CD8-positive, alpha-beta memory T cell (primary cell): ENCODE data around the gene CRADD. TPM values are rescaled to one million over a fixed set of nuclear protein-coding genes. Genes with fewer than 3 reads are reported as not detected.
A peak's percentile ranks its signal among the peaks of the same experiment; 100 is the strongest.

ENCODE experiments used
- CTCF ChIA-PET: fragments of 350-600 bp; sonication (Branson Sonifier 250); formaldehyde crosslinking; loops from one replicate; lab custom pipeline; 2021; ENCODE audit warnings: antibody characterized with exemption; lab: Charles Lee
- POLR2A ChIA-PET: fragments of 350-600 bp; sonication (Branson Sonifier 250); formaldehyde crosslinking; loops from one replicate; lab custom pipeline; 2021; ENCODE audit warnings: antibody characterized with exemption; lab: Charles Lee
- DNase-seq, 5 donors: peaks; one replicate each; pipeline versions ENCODE4 v3.0.0 to v3.0.0-alpha.2; 2020 to 2022; ENCODE audit warnings: mixed read lengths in 1 of 5
- H3K27ac ChIP-seq: one replicate; pipeline ENCODE4 v1.7.0; 2013; ENCODE audit warnings: low read depth, mild to moderate bottlenecking, low read length, moderate library complexity
- H3K27me3 ChIP-seq: 2 replicates; pipeline ENCODE4 v1.7.0; 2013; ENCODE audit warnings: low read length, mild to moderate bottlenecking; ENCODE audit not compliant: insufficient read depth, poor library complexity, severe bottlenecking
- H3K36me3 ChIP-seq: 2 replicates; pipeline ENCODE4 v1.7.0; 2013; ENCODE audit warnings: mild to moderate bottlenecking, low read length, moderate library complexity; ENCODE audit not compliant: insufficient read depth
- H3K4me1 ChIP-seq: 2 replicates; pipeline ENCODE4 v1.7.0; 2013; ENCODE audit warnings: mild to moderate bottlenecking, low read length, moderate library complexity; ENCODE audit not compliant: insufficient read depth
- H3K4me3 ChIP-seq: 2 replicates; pipeline ENCODE4 v1.7.0; 2013; ENCODE audit warnings: mild to moderate bottlenecking, low read length
- H3K9me3 ChIP-seq: 2 replicates; pipeline ENCODE4 v1.7.0; 2013; ENCODE audit warnings: mild to moderate bottlenecking, low read length
- H3K27ac Mint-ChIP-seq, 8 donors: one replicate each; pipeline ENCODE4 v1.8.0; 2020 to 2021; ENCODE audit warnings: mixed read lengths in 8 of 8, mild to moderate bottlenecking in 6 of 8, inconsistent platforms in 3 of 8, moderate library complexity in 3 of 8
- H3K27me3 Mint-ChIP-seq, 2 donors: one replicate each; pipeline ENCODE4 v1.8.0; 2020 to 2021; ENCODE audit warnings: mixed read lengths in 2 of 2, mild to moderate bottlenecking in 1 of 2, moderate library complexity in 1 of 2
- H3K36me3 Mint-ChIP-seq, 3 donors: one replicate each; pipeline ENCODE4 v1.8.0; 2020 to 2021; ENCODE audit warnings: mixed read lengths in 3 of 3, inconsistent platforms in 1 of 3, mild to moderate bottlenecking in 1 of 3
- H3K4me1 Mint-ChIP-seq, 3 donors: one replicate each; pipeline ENCODE4 v1.8.0; 2020 to 2021; ENCODE audit warnings: mixed read lengths in 3 of 3, inconsistent platforms in 1 of 3, mild to moderate bottlenecking in 1 of 3
- H3K4me3 Mint-ChIP-seq, 7 donors: one replicate each; pipeline ENCODE4 v1.8.0; 2020 to 2021; ENCODE audit warnings: mixed read lengths in 7 of 7, mild to moderate bottlenecking in 6 of 7, moderate library complexity in 4 of 7, inconsistent platforms in 2 of 7
- H3K9me3 Mint-ChIP-seq, 5 donors: one replicate each; pipeline ENCODE4 v1.8.0; 2020 to 2022; ENCODE audit warnings: mixed read lengths in 5 of 5, mild to moderate bottlenecking in 3 of 5, moderate library complexity in 2 of 5, inconsistent platforms in 1 of 5
- polyA plus RNA-seq: library from polyadenylated mRNA; unstranded; fragments of 300-500 nt; fragmentation: Illumina TruSeq; gene quantifications from one replicate; pipeline ENCODE4 v1.2.3, GENCODE V29; 2021
- total RNA-seq, 2 experiments: library from RNA; stranded (reverse); gene quantifications; one replicate each; pipeline ENCODE4 v1.2.3, GENCODE V29; 2021

Gene CRADD
- total and polyA plus RNA-seq, 3 experiments from 2014 or later, result 8.6 to 13.2 (median 11.7) TPM

DNA sequence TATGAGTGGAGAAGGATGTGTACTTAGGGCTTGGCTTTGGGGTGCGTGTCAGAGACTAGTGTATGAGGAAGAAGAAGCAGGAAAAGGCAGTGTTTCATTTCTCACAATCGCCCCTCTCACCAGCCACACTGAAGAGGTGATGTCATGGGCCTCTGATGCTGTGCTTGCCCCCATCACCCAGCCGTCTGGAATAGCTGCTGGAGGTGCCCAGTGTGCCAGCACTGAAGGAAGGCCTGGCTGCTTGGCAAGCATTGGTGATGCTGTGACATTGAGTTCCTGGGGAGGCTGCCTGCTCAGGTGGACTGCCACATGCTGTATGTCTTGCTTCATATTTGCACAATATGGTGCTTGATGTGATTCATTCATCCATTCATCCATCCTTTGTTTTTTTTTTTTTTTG, 56.2 kb downstream of the CRADD start:
- no peak overlapping the region for H3K27ac Mint-ChIP-seq
- Histone ChIP-seq H3K9me3 (no peaks in the 10 kb centered on the region), H3K4me1 (peaks cover under 1% of the 10 kb centered on the region), H3K36me3 (no peaks in the 10 kb centered on the region), H3K27me3 (no peaks in the 10 kb centered on the region), H3K4me3 (no peak overlapping the region), H3K27ac (no peak overlapping the region)
- no peak for DNase-seq
- H3K9me3 Mint-ChIP-seq, result no peaks in the 10 kb centered on the region
- ChIA-PET CTCF (no interaction called here), POLR2A (no interaction called here)
- H3K36me3 Mint-ChIP-seq, result peaks cover 4 to 7% (median 4%) of the 10 kb centered on the region in 3 donors
- no peaks in the 10 kb centered on the region for H3K27me3 Mint-ChIP-seq
- H3K4me3 Mint-ChIP-seq, result no peak overlapping the region
- peaks cover 0 to 7% (median 6%) of the 10 kb centered on the region in 3 donors for H3K4me1 Mint-ChIP-seq

DNA sequence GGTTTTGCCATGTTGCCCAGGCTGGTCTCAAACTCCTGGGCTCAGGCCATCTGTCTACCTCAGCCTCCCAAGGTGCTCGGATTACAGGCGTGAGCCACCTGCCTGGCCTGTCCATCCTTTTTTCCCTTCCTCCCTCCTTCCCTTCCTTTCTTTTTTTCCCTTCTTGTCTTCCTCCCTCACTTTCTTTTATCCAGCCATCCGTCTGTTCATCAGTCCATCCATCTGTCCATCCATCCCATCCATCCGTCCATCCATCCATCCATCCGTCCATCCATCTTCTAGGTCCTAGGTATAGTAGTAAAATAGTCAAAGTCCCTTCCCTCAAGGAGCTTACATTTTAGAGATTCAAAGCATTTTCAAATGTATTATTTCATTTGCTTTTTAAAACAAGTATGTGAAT, 56.8 kb downstream of the CRADD start:
- CTCF ChIA-PET, result no interaction called here
- POLR2A ChIA-PET, result no interaction called here
- Histone ChIP-seq H3K36me3 (no peaks in the 10 kb centered on the region), H3K4me1 (peaks cover 7% of the 10 kb centered on the region), H3K4me3 (no peak overlapping the region), H3K27me3 (no peaks in the 10 kb centered on the region), H3K9me3 (no peaks in the 10 kb centered on the region), H3K27ac (no peak overlapping the region)
- no peak overlapping the region for H3K4me3 Mint-ChIP-seq
- no peaks in the 10 kb centered on the region for H3K9me3 Mint-ChIP-seq
- H3K36me3 Mint-ChIP-seq, result peaks cover 4 to 7% (median 4%) of the 10 kb centered on the region in 3 donors
- no peak for DNase-seq
- H3K27ac Mint-ChIP-seq, result no peak overlapping the region
- H3K27me3 Mint-ChIP-seq, result peaks cover 0 to 2% of the 10 kb centered on the region in 2 donors
- peaks cover 2 to 11% (median 10%) of the 10 kb centered on the region in 3 donors for H3K4me1 Mint-ChIP-seq

DNA sequence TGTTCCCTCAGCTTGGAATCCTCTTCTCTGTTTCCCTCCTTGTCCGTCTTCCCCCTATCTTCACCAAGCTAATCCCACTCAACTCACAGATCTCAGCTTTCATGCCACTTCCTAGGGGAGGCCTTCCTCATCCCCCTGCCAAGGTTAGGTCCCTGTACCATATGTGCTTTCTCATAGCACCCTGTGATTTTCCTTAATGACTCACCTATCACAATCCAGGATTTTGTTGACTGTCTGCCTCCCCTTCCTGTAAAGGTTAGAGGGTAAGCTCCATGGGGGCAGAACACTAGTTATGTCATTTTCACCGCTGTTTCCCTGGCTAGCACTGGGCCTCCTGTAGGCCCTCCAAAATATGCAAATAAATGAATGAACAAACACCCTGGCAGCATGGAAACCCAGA, 57.6 kb downstream of the CRADD start:
- H3K4me1 ChIP-seq, result peaks cover 7% of the 10 kb centered on the region
- no peak overlapping the region for H3K4me3 Mint-ChIP-seq
- ChIA-PET CTCF (interaction anchor here (1.6 kb wide), 1 partner anchor 367 kb away, joined by 3 read pairs; no protein-coding TSS in a partner anchor), POLR2A (no interaction called here)
- H3K36me3 Mint-ChIP-seq, result peaks cover 4 to 7% (median 4%) of the 10 kb centered on the region in 3 donors
- DNase-seq, result no peak
- H3K27ac Mint-ChIP-seq, result no peak overlapping the region
- no peak overlapping the region for H3K4me3 ChIP-seq
- H3K27ac ChIP-seq, result no peak overlapping the region
- H3K27me3 ChIP-seq, result no peaks in the 10 kb centered on the region
- H3K4me1 Mint-ChIP-seq, result peaks cover 2 to 14% (median 10%) of the 10 kb centered on the region in 3 donors
- H3K9me3 ChIP-seq, result no peaks in the 10 kb centered on the region
- H3K27me3 Mint-ChIP-seq, result peaks cover 0 to 2% of the 10 kb centered on the region in 2 donors
- no peaks in the 10 kb centered on the region for H3K36me3 ChIP-seq
- H3K9me3 Mint-ChIP-seq, result no peaks in the 10 kb centered on the region

DNA sequence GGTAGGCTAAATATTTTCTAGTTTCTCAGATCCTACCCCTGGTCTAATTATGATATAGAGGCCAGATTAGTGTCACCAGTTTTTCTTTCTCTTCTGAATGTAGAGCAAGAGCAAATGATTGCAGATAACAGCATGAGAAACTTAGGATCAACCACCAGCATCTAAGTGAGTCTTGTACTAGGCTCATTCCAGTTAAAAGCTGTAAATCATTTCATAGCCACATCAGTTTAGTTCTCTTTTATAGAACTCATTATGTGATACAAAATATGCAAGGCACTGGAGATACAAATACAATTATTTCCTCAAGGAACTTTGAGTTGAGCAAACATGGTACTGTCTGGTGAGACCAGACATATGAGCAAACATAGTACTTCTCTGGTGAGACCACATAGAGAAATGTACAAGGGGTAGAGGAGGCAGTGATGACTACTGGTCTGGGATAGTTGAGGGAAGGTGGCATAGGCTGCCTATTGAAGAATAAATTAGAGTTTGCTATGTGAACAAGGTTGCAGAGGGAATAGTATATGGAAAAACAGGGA, 59.5 kb downstream of the CRADD start:
- no peak overlapping the region for H3K4me3 ChIP-seq
- ChIA-PET CTCF (no interaction called here), POLR2A (no interaction called here)
- no peak overlapping the region for H3K27ac Mint-ChIP-seq
- peaks cover 10 to 23% (median 19%) of the 10 kb centered on the region in 3 donors for H3K4me1 Mint-ChIP-seq
- H3K27me3 Mint-ChIP-seq, result peaks cover 0 to 2% of the 10 kb centered on the region in 2 donors
- no peak overlapping the region for H3K27ac ChIP-seq
- H3K36me3 ChIP-seq, result no peaks in the 10 kb centered on the region
- H3K4me3 Mint-ChIP-seq, result no peak overlapping the region
- H3K36me3 Mint-ChIP-seq, result peaks cover 4 to 7% (median 4%) of the 10 kb centered on the region in 3 donors
- DNase-seq, result no peak
- no peaks in the 10 kb centered on the region for H3K9me3 ChIP-seq
- H3K27me3 ChIP-seq, result no peaks in the 10 kb centered on the region
- peaks cover 17% of the 10 kb centered on the region for H3K4me1 ChIP-seq
- H3K9me3 Mint-ChIP-seq, result no peaks in the 10 kb centered on the region

DNA sequence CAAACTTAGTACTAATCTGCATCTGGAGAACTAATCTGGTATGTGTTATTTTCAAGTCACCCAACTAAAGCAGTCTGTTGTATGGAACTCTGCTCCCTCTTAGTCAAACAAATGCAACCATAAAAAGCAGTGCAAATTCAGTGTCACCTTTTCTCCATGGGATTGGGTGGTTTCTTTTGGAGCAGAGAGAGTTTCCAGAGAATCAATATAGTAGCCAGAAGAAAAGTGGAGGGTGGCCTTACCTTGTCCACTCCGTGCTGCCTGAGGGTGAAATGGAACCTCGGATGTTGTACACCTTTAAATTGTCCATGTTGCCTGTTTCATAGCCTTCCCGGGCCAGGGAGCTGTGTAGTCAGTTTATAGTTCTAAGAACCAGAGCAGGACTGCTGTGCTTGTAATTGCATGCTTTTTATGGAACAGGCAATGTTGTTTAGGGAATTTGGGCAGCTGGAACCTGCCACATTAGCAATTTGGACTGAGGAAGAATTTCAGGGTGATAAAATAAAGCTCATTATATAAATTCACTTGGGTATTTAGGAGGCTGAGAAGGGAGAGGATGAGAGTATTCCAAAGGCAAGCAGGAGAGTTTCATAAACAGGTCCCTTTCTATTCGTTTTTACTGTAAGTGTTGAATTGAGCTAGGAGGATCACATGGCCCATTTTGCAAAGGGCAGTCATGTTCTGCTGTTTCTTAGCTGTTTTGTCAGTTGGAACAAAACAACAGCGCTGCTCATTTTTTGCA, 60.5 kb downstream of the CRADD start:
- no peaks in the 10 kb centered on the region for H3K9me3 ChIP-seq
- H3K4me1 ChIP-seq, result peaks cover 21% of the 10 kb centered on the region
- H3K4me3 ChIP-seq, result no peak overlapping the region
- no peaks in the 10 kb centered on the region for H3K9me3 Mint-ChIP-seq
- CTCF ChIA-PET, result interaction anchor here (0.6 kb wide), 1 partner anchor 169 kb away, joined by 3 read pairs; no protein-coding TSS in a partner anchor
- no peaks in the 10 kb centered on the region for H3K27me3 ChIP-seq
- peak overlapping the region; percentile 44 for H3K27ac ChIP-seq
- H3K36me3 ChIP-seq, result no peaks in the 10 kb centered on the region
- peaks cover 0 to 2% of the 10 kb centered on the region in 2 donors for H3K27me3 Mint-ChIP-seq
- peaks cover 15 to 29% (median 27%) of the 10 kb centered on the region in 3 donors for H3K4me1 Mint-ChIP-seq
- DNase-seq, result no peak
- POLR2A ChIA-PET, result interaction anchor here (0.6 kb wide), 1 partner anchor 232 kb away, joined by 3 read pairs; no protein-coding TSS in a partner anchor
- H3K4me3 Mint-ChIP-seq, result peak overlapping the region in 1 of 7 donors; percentile 18
- peaks cover 4 to 9% (median 7%) of the 10 kb centered on the region in 3 donors for H3K36me3 Mint-ChIP-seq
- H3K27ac Mint-ChIP-seq, result no peak overlapping the region

DNA sequence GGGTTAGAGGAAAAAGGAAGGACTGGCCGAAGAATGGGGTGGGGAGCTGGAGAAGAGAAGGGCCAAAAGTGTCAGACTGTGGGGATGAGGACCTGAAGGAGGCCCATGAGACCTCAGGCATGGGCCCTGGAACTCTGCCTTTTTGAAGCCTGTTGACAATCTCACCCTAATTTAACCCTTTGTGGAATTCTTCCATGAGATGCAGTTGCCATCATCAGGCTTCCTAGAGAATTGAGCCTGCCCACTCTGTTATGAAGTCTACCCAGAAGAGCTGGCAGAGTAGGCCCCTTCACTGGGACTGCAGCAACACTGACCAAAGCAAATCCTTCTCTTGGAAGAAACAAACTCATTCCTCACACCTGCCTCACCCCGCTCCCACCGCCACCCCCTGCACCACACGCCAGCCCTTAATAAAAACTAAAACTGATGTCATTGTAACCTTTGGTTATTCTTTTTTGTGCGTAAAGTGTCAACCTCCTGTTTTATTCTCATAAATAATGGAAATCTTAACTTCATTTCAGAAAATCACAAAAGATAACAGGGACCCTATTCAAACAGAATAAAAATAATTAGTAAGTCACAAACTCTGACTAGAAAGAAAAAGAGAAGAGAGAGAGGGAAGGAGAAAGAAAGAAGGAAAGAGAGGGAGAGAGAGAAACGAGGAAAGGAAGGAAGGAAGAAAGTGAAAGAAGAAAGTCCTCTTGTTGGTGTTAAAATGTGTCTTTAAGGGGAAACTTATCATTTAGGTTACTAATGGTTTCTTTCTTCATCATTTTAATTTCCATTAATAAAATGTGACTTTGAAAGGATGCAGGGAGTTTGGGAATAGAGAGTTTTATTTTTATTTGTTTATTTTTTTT, 61.3 kb downstream of the CRADD start:
- Histone ChIP-seq H3K9me3 (no peaks in the 10 kb centered on the region), H3K36me3 (no peaks in the 10 kb centered on the region), H3K4me3 (no peak overlapping the region), H3K27me3 (no peaks in the 10 kb centered on the region), H3K4me1 (peaks cover 29% of the 10 kb centered on the region), H3K27ac (peak overlapping the region; percentile 44)
- Mint-ChIP-seq H3K4me3 (peak overlapping the region in 1 of 7 donors; percentile 18), H3K4me1 (peaks cover 22 to 37% (median 35%) of the 10 kb centered on the region in 3 donors), H3K27ac (peak overlapping the region in 2 of 8 donors; percentile 18 to 30), H3K27me3 (peaks cover 0 to 2% of the 10 kb centered on the region in 2 donors), H3K36me3 (peaks cover 4 to 10% (median 7%) of the 10 kb centered on the region in 3 donors), H3K9me3 (no peaks in the 10 kb centered on the region)
- ChIA-PET POLR2A (no interaction called here), CTCF (interaction anchor here (0.6 kb wide), 1 partner anchor 169 kb away, joined by 3 read pairs; no protein-coding TSS in a partner anchor)
- no peak for DNase-seq

DNA sequence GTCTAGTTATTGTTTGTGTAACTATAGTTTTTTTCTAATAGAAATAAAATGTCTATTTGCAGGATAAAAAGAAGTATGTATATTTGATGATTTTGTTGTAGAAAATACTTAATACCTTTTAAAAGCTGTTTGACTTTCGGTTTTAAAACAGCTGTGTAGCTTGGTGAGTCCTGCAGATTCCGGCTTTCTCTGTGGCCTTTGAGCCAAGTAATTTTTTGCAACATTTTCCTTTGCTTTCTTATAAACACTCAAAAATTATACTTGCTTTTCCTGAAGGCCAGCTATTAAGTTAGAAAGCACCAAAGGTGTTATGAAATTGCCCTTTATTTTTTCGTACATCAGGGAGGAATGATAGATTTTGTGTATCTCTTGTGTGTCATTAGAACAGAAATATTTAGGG, 63.6 kb downstream of the CRADD start:
- H3K36me3 Mint-ChIP-seq, result peaks cover 0 to 6% (median 0%) of the 10 kb centered on the region in 3 donors
- no peak overlapping the region for H3K27ac Mint-ChIP-seq
- POLR2A ChIA-PET, result interaction anchor here (0.6 kb wide), 1 partner anchor 849 kb away, joined by 7 read pairs; no protein-coding TSS in a partner anchor
- H3K4me3 ChIP-seq, result no peak overlapping the region
- H3K27me3 ChIP-seq, result no peaks in the 10 kb centered on the region
- peak overlapping the region in 4 of 7 donors; percentile 1 to 90 (median 10) for H3K4me3 Mint-ChIP-seq
- H3K9me3 ChIP-seq, result no peaks in the 10 kb centered on the region
- peaks cover 0 to 2% of the 10 kb centered on the region in 2 donors for H3K27me3 Mint-ChIP-seq
- H3K36me3 ChIP-seq, result no peaks in the 10 kb centered on the region
- H3K4me1 ChIP-seq, result peaks cover 30% of the 10 kb centered on the region
- peak overlapping the region; percentile 76 for H3K27ac ChIP-seq
- DNase-seq, result no peak
- CTCF ChIA-PET, result interaction anchor here (2.1 kb wide), 1 partner anchor 360 kb away, joined by 14 read pairs; no protein-coding TSS in a partner anchor
- no peaks in the 10 kb centered on the region for H3K9me3 Mint-ChIP-seq
- H3K4me1 Mint-ChIP-seq, result peaks cover 27 to 41% (median 37%) of the 10 kb centered on the region in 3 donors
